HCT116 (cell line): ENCODE data around the gene CCS. TPM values are rescaled to one million over a fixed set of nuclear protein-coding genes. Genes with fewer than 3 reads are reported as not detected.

Source experiments
- ATAC-seq: fragments of 200-7000 bp; cut with Tn5 transposase; 2 replicates; pipeline ENCODE4 v1.9.1; 2020; ENCODE audit warnings: mild to moderate bottlenecking, moderate library complexity
- BruUV-seq: library from RNA; stranded (reverse); fragments of 400-500 nt; replicated peaks from 2 replicates; lab custom pipeline; 2021; lab: Mats Ljungman, UMichigan
- CTCF ChIA-PET: fragments of 300-600 bp; sonication (Branson Sonifier 250); formaldehyde crosslinking; loops from one replicate; lab custom pipeline; 2021; ENCODE audit warnings: antibody characterized with exemption; lab: Charles Lee
- POLR2A ChIA-PET: fragments of 300-600, 350-600 bp; sonication (Branson Sonifier 250); formaldehyde crosslinking; loops from one replicate; lab custom pipeline; 2021; ENCODE audit warnings: antibody characterized with exemption; lab: Charles Lee
- RAD21 ChIA-PET, 2 experiments: fragments of 300-600 bp; sonication (Branson Sonifier 250); formaldehyde crosslinking; loops; one replicate each; lab custom pipeline; 2023; ENCODE audit warnings: low total read pairs in 2 of 2; ENCODE audit not compliant: uncharacterized antibody in 2 of 2, unreplicated experiment in 2 of 2, low non-redundant PET in 1 of 2; lab: Charles Lee
- DNase-seq: peaks from one replicate; pipeline ENCODE4 v3.0.0-alpha.2; 2010; ENCODE audit warnings: low read depth, low spot score
- H2AFZ ChIP-seq: fragments of 200-600 bp; shearing (Covaris generic), sonication (generic); 2 replicates; pipeline ENCODE4 v1.6.1; 2017; ENCODE audit warnings: low read depth, mixed run types, mixed read lengths, antibody characterized with exemption, low read length; ENCODE audit not compliant: poor library complexity, severe bottlenecking
- H3K27ac ChIP-seq: 2 replicates; pipeline ENCODE4 v1.5.1; 2012; ENCODE audit warnings: low read depth, low read length
- H3K27me3 ChIP-seq: fragments of 200-600 bp; sonication (generic); 2 replicates; pipeline ENCODE4 v1.6.1; 2016; ENCODE audit warnings: mixed run types, low read length, mixed read lengths; ENCODE audit not compliant: insufficient read depth
- H3K36me3 ChIP-seq, 2 experiments: fragments of 200-500 bp in 1 of 2; fragments of 200-600 bp in 1 of 2; sonication (Bioruptor generic) in 1 of 2; sonication (generic) in 1 of 2; 2 replicates each; pipeline versions ENCODE4 v1.5.1 to v1.6.1; 2014 to 2016; ENCODE audit warnings: low read length in 2 of 2, inconsistent platforms in 1 of 2, mixed read lengths in 1 of 2, mixed run types in 1 of 2; ENCODE audit not compliant: insufficient read depth in 2 of 2, control insufficient read depth in 1 of 2
- H3K4me1 ChIP-seq, 2 experiments: fragments of 200-600 bp in 1 of 2; sonication (generic) in 1 of 2; 2 replicates each; pipeline versions ENCODE4 v1.5.1 to v1.6.1; 2012 to 2017; ENCODE audit warnings: low read length in 2 of 2, inconsistent platforms in 1 of 2, mild to moderate bottlenecking in 1 of 2, mixed read lengths in 1 of 2, mixed run types in 1 of 2, moderate library complexity in 1 of 2; ENCODE audit not compliant: insufficient read depth in 2 of 2, control insufficient read depth in 1 of 2
- H3K4me2 ChIP-seq: fragments of 200-600 bp; sonication (generic); 2 replicates; pipeline ENCODE4 v1.6.1; 2017; ENCODE audit warnings: mixed run types, low read length, mixed read lengths
- H3K4me3 ChIP-seq, 2 experiments: fragments of 200-600 bp in 1 of 2; sonication (generic) in 1 of 2; replicated peaks in 1 of 2; 2 replicates each; pipeline ENCODE4 v1.5.1; 2011 to 2016; ENCODE audit warnings: low read length in 2 of 2, control low read depth in 1 of 2, low read depth in 1 of 2, mild to moderate bottlenecking in 1 of 2, mixed read lengths in 1 of 2, mixed run types in 1 of 2
- H3K79me2 ChIP-seq: fragments of 200-600 bp; sonication (generic); 2 replicates; pipeline ENCODE4 v1.6.1; 2017; ENCODE audit warnings: mild to moderate bottlenecking, mixed run types, low read length, moderate library complexity, mixed read lengths; ENCODE audit not compliant: insufficient read depth
- H3K9ac ChIP-seq: fragments of 200-600 bp; sonication (generic); 2 replicates; pipeline ENCODE4 v1.6.1; 2016; ENCODE audit warnings: low read length, mixed read lengths
- H3K9me2 ChIP-seq: fragments of 200-600 bp; sonication (generic), shearing (Covaris generic); 2 replicates; pipeline ENCODE4 v1.6.1; 2017; ENCODE audit warnings: mixed run types, mild to moderate bottlenecking, moderate library complexity; ENCODE audit not compliant: insufficient read depth
- H3K9me3 ChIP-seq, 2 experiments: fragments of 200-500 bp in 1 of 2; fragments of 200-600 bp in 1 of 2; sonication (Bioruptor generic) in 1 of 2; sonication (generic) in 1 of 2; 2 replicates each; pipeline ENCODE4 v1.6.1; 2014 to 2017; ENCODE audit warnings: low read length in 2 of 2, mixed read lengths in 2 of 2, inconsistent platforms in 1 of 2, low read depth in 1 of 2, mild to moderate bottlenecking in 1 of 2, mixed run types in 1 of 2, moderate library complexity in 1 of 2; ENCODE audit not compliant: control insufficient read depth in 1 of 2, insufficient read depth in 1 of 2
- H4K20me1 ChIP-seq: fragments of 200-600 bp; sonication (generic), shearing (Covaris generic); 2 replicates; pipeline ENCODE4 v1.6.1; 2017; ENCODE audit warnings: mixed run types, mild to moderate bottlenecking, moderate library complexity; ENCODE audit not compliant: insufficient read depth
- CBX3 ChIP-seq: IDR thresholded peaks from 2 replicates; pipeline ENCODE4 v1.6.1; 2012; ENCODE audit warnings: low read depth
- CEBPB ChIP-seq: IDR thresholded peaks from 2 replicates; pipeline ENCODE4 v1.6.1; 2012; ENCODE audit warnings: low read depth
- EZH2 ChIP-seq: fragments of 200-600 bp; sonication (generic); IDR thresholded peaks from 2 replicates; pipeline ENCODE4 v1.6.1; 2017; ENCODE audit warnings: antibody characterized with exemption, mixed run types
- JUND ChIP-seq: IDR thresholded peaks from 2 replicates; pipeline ENCODE4 v1.6.1; 2012
- SP1 ChIP-seq: IDR thresholded peaks from 2 replicates; pipeline ENCODE4 v1.6.1; 2012; ENCODE audit warnings: low read depth
- YY1 ChIP-seq: IDR thresholded peaks from 2 replicates; pipeline ENCODE4 v1.6.1; 2011; ENCODE audit warnings: low read length, low read depth, moderate library complexity, mild to moderate bottlenecking; ENCODE audit not compliant: insufficient replicate concordance; ENCODE audit errors: extremely low read depth
- ZFX ChIP-seq: fragments of 450-650 bp; IDR thresholded peaks from 2 replicates; pipeline ENCODE4 v1.6.1; 2017
- intact Hi-C: fragments of 100-400 bp; cut with micrococcal nuclease; formaldehyde crosslinking; loops from 2 replicates; pipeline ENCODE4 v1.10.0; 2022
- total RNA-seq: library from RNA; stranded (reverse); gene quantifications from one replicate; pipeline ENCODE4 v1.2.1, GENCODE V29; 2021; ENCODE audit not compliant: unreplicated experiment

CCS gene
- total RNA-seq, 1 experiment from 2014 or later = 40.6 TPM

GRCh38 chr11:66629356-66629755 lies 36.4 kb downstream of the CCS start:
- ChIA-PET CTCF (no interaction called here), POLR2A (interaction anchor here (0.6 to 1.0 kb wide), 3 partner anchors 9 to 12 kb away, joined by 3 to 6 read pairs (median 3); partner anchors contain the start of gene RBM14), RAD21 (no interaction called here)
- no peak for ATAC-seq
- no peak for TF ChIP-seq ZFX
- no peak for TF ChIP-seq EZH2
- no peak for TF ChIP-seq JUND
- no peak for TF ChIP-seq CBX3
- Histone ChIP-seq H2AFZ (no peak overlapping the region), H3K4me3 (no peak overlapping the region), H3K27ac (no peak overlapping the region), H3K9me2 (no peaks in the 10 kb centered on the region), H3K27me3 (no peaks in the 10 kb centered on the region), H3K79me2 (peaks cover 100% of the 10 kb centered on the region), H3K9ac (no peak overlapping the region), H4K20me1 (peaks cover 25% of the 10 kb centered on the region; the same call in 1 of the 2 replicates), H3K4me2 (no peak overlapping the region), H3K4me1 (no peaks in the 10 kb centered on the region), H3K36me3 (peaks cover 54 to 71% of the 10 kb centered on the region in 2 experiments), H3K9me3 (no peaks in the 10 kb centered on the region)
- no TSS peak for BruUV-seq
- no peak for DNase-seq
- intact Hi-C loops = no loop called here

- Histone ChIP-seq H3K36me3 (peaks cover 32 to 50% of the 10 kb centered on the region in 2 experiments), H3K9me2 (no peaks in the 10 kb centered on the region), H3K4me2 (no peak overlapping the region), H2AFZ (no peak overlapping the region), H3K4me3 (no peak overlapping the region), H4K20me1 (peaks cover 17% of the 10 kb centered on the region; the same call in 1 of the 2 replicates), H3K27me3 (no peaks in the 10 kb centered on the region), H3K9me3 (no peaks in the 10 kb centered on the region), H3K9ac (no peak overlapping the region), H3K79me2 (peaks cover 100% of the 10 kb centered on the region), H3K4me1 (peaks cover 0 to 6% of the 10 kb centered on the region in 2 experiments; a peak in 1 of 4 replicates), H3K27ac (no peak overlapping the region)
- no peak for DNase-seq
- intact Hi-C loops = no loop called here
- POLR2A ChIA-PET = no interaction called here
- CTCF ChIA-PET = no interaction called here
- no peak for ATAC-seq
- RAD21 ChIA-PET = no interaction called here
- TF ChIP-seq YY1 (no peak), CEBPB (no peak), SP1 (no peak)
- BruUV-seq = no TSS peak
These were observed 38.9 kb downstream of the CCS start for GRCh38 chr11:66631883-66632282.
